ENCODE data around the gene PLAAT2.
"Not testable (repeated sequence)": the region's sequence is repeated elsewhere in the genome, so short reads cannot be mapped to it uniquely, and the experiment has no call there.

PLAAT2 gene

DNA sequence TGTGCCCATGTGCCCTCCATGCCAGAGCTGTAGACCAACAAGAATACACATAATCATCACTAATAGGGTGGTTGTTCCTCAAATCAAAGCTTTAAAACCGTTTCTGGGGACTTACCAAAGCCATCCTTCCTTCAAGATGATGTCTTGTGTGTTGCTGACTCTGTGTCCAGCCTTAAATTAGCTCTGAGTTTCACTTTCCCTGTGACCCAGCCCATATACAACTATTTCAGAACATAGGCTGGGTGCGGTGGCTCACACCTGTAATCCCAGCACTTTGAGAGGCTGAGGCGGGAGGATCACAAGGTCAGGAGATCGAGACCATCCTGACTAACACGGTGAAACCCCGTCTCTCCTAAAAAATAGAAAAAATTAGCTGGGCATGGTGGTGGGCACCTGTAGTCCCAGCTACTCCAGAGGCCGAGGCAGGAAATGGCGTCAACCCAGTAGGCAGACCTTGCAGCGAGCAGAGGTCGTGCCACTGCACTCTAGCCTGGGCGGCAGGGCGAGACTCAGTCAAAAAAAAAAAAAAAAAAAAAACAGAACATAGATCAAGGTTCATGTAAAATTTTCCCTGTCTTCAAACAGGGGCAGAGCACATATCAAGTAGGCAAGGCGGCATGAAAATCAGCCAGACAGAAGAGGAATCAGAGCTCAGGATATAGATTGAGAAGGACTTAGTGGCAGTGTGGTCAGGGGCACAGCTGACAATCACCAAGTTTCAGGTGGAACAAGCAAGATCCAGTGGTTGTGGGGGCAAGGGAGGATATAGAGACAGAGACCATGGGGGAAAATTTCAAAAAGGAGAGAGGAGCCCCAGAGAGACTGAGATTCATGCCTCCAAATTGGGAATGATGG is at the start of gene PLAAT2:
Gene PLAAT2 (minus strand): TSS at position 179 of the 855 bp plus-strand sequence. CDS start 55 bp downstream, at position 124.
- no peak for DNase-seq

DNA sequence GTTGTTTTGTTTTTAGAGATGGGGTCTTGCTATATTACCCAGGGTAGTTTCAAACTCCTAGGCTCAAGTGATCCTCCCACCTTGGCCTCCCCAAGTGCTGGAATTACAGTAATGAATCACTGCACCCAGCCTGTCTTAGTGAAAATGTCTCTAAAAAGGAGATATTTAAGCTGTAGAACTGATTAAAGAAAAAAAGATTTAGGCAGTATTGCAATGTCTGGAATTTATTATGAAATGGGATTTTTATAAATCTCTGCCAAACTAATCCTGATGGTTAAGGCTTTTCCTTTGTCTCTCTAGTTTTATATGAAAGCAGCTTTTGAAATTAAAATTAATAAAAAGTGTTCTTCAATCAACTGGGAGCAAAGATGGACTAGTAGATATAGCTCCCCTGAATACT is 49.0 kb upstream of the PLAAT2 start:
- DNase-seq, result no peak

DNA sequence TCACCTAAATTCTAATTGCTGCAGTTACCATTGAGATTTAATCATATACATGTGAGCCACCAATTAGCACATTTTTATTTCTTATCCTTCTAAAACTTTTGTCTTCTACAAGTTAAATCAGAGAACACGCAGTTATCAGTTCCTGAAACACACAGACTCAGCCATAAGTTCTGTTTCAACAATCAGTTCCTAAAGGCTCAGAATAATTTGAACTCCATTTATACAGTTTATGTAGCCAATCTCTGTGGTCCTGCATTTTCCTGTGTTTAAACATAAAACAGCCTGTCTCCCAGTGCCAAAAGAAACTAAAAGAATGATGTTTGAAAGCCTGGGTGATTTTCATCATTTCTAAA is 48.2 kb upstream of the PLAAT2 start:
- no peak for DNase-seq

DNA sequence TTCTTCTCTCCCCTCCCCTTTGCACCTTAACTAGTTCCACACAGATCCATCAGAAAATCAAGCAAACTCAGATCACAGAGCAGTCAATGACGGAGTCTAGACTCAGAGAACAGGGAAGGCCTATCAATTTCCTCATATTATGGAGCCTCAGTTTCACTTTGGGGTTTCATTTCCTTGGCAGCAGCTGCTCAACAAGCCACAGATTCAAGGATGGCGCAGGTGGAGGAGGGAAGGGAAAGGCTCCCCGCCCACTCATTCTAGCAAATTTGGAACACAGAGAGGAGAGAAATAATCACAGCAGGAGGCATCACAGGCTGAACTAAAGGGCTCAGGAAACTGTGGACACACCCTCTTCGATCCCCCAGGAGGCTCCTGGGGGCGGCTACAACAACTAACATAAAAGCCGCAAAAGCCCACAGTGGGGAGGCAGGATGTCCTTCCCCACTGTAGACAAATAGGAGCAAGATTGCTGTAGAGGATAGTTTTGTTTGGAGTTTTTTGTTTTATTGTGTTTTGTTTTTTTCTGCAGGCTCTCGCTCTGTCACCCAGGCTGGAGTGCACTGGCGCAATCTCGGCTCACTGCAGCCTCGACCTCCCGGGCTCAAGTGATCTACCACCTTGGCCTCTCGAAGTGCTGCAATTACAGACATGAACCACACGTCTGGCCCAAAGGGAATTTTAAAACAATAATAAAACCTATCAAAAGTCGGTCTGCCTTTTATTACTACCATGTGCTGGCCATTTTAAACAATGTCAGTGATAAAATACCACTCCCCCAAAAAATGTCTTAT is 47.6 kb upstream of the PLAAT2 start:
- DNase-seq, result no peak

DNA sequence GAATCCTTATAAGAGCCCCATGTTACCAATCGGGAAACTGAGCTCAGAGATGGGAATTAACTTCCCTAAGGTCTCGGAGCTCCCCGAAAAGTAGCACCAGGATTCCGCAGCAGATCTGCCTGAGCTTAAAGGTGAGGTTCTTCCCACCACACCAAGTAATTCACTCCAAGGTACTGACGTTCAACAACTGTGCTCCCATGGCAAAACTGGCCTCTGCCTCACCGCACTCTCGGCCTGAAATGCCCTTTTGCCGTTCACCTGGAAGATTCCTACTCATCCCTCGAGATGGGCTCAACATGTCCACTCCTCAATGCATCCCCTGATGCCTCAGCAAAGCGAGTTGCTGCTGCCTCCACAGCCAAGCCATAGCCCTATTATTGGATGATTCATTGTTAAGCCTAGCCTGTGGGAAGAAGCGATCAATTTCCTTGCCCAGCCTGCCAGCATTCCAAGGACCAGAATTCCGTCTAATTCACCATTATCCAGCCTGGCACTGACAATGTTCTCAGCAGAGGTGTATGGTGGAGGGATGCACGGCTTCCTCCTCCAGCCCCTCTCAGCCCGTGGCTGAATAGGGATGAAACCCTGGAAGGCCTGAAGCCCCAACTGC is 46.9 kb upstream of the PLAAT2 start:
- no peak for DNase-seq

DNA sequence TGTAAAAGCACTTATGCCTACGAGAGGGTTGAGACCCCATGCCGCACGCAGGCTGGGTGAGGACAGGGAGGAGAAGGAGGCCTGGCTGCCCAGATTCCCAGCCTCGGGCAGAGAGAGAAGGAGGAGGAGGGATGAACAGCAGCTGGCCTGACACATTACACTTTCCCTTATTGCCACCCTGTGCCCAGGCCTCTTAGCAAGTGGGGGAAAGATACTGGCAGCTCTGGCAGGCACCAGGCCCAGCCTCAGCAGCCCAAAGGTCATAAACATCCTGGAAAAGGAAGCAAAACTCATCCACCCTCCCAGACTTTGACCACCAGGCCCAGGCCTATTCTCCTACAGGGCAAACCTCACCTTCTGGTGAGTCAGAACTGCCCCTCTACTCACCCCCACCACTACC is 46.4 kb upstream of the PLAAT2 start:
- DNase-seq, result no peak

DNA sequence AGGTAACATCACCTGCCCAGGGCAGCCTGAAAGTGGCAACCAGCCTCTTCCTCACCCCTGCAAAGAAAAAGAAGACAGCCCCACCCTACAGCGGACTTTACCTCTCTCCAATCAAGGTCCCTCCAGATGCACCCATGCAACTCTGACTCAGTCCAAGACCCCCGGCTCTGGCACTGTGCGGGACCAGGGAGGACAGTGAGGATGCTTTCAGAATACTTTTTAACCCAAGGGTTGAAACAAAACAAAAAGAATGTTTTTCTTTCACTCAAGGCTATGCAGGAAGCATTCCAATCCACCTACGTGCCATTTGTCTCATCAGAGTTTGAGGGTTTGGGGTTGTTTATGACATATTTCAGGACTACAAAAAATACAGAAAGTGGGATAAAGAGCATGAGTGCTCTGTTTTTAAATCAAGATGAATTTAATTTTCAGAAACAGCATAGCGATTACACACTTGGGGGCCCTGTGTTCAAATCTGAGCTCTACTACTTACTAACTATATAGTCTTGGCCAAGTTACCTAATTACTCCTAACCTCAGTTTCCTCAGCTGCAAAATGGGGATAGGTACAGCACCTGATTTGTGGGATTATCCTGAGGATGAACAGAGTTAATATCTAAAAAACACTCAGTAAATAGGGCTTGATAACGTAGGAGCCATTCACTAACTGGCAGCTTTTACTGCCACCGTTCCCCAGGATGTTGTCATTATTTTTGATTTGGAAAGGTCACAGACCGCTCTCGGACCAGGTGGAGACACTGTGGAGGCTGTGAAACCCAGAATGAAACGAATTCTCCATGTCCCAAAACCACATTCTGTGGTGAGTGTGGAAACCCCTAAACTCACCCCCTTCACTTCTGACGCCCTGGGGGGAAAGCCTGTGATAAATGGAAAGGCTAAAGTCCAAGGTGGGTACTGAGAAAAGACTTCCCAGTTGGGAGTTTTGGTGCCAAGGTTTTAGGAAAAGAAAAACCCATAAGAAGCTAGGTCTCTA is 45.5 kb upstream of the PLAAT2 start:
- no peak for DNase-seq

DNA sequence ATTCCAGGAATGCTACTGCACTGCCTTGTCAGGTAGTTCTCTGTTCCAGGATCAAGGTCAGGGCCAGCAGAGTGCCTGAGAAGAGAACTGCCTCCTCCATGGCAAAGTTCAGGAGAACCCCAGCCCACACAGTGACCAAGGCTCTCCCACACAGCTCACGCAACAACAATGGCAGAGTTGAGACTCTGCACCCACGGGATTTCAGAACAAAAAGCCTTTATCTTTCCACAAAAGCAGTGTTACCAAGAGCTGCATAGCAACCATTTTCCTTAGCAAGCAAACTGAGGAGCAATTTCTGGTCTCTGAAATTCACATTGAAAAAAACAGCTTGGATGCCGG is 40.0 kb upstream of the PLAAT2 start:
- DNase-seq, result no peak

DNA sequence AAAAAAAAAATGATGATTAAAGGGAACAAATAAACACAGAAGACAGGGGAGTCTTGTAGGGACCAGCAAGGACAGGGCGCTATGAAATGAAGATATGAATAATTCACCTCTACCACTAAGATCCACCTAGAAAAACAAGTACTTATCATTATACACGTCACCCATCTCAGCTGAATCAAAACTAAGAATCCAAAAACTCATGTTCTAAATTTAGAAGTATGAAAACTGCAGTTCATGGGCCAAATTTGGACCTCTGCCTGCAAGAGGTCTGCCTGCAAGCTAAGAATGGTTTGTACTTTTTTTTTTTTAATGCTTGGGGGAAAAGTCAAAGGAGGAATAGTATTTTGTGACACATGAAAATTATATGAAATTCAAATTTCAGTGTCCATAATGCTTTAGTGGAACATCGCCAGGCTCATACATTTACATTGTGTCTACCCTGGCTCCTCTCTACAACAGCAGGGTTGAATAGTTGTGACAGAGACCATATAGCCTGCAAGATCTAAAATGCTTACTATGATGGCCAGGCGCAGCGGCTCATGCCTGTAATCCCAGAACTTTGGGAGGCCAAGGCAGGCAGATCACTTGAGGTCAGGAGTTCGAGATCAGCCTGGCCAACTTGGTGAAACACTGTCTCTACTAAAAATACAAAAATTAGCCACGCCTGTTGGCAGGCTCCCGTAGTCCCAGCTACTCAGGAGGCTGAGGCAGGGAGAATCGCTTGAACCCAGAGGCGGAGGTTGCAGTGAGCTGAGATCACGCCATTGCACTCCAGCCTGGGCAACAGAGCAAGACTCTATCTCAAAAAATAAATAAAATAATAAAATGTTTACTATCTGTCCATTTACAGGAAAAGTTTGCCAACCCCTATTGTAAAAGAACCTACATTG is 39.4 kb upstream of the PLAAT2 start:
- not testable (repeated sequence) for DNase-seq

DNA sequence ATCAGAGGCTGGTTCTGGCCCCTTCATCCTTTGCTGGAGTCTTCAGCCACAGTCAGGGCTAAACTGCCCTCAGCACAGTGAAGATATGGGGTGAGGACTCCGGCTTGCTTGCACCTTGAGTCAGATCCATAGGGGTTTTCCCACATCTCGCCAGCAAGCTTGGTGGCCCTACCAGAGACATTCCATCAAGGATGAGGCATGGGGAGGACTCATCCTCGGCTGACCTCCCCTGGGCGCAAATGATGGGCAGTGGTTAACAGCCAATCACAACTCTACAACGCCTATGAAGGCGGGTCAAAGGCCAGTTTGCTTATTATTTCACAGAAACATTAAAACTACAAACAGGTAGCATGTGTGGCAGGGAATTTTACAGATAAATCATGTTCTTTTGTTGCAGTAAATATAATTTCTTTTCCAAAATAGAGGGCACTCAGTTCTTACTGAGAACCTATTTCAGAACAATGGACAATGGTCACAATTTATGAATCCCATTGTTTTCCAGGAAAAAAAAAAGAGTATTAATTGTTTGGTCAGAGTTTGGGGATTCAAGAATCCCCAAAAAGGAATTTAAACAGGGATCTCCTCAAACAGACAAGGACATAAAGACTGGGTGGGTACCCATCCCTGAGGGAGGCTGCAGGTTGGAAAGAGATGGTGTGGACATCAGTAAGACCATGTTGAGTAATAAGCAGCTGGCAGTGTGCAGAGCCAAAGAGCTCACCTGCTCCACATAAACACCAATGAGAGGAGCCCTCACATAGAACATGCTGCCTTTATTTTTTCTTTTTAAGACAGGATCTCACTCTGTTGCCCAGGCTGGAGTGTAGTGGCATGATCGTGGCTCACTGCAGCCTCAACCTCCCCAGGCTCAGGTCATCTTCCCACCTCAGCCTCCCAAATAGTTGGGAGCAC is 36.3 kb upstream of the PLAAT2 start:
- DNase-seq, result no peak

DNA sequence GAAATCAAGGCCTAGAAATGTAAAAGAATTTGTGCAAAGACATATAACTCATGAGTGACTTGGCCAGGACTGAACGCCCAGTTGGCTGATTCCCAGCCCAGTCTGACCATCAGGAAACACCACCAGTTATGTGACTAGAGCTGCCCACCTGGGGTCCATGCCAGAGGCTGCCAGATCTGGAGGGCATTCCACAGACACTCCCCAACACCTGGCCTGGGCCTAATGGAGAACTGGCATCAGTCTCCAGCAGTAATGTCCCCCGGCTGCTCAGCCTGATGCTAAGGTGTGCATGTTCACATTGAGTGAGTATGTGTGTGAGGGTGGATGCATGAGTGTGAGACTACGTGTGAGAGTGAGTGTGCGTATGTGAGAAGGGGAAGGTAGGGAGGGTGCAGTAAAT is 35.4 kb upstream of the PLAAT2 start:
- no peak for DNase-seq

DNA sequence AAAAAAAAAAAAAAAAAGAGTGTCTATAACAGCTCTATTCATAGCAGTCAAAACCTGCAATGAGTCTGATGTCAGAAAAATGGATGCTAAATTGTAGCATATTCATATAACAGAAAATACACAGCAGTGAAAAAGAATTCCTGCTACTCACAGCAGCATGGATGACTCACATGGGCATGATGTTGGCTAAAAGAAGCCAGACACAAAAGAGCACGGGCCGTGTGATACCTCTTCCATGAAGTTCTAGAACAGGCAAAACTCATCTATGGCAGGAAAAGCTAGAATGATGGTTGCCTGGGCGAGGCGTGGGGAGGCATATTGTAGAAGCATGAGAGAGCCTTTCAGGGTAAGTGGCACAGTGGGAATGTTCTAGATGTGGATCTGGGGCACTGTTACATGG is 32.1 kb upstream of the PLAAT2 start:
- no peak for DNase-seq

DNA sequence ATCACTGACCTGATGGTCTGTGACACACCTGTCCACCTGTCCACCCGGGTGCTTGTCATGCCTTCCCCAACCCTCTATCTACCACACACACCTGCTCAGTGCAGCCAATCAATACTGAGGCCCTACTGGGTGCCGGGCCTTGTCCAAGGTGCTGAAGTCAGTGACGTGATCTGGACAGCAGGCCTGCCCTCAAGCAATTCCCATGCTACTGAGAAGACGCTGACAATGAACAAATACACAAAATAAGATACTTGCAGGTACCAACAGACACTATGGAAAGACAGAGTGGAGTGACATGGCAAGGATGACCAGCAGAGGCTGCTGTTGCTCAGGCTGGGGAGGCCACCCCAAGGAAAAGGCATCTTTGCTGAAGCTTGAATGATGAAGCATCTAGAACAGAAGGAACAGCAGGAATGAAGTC is 29.8 kb upstream of the PLAAT2 start:
- no peak for DNase-seq

DNA sequence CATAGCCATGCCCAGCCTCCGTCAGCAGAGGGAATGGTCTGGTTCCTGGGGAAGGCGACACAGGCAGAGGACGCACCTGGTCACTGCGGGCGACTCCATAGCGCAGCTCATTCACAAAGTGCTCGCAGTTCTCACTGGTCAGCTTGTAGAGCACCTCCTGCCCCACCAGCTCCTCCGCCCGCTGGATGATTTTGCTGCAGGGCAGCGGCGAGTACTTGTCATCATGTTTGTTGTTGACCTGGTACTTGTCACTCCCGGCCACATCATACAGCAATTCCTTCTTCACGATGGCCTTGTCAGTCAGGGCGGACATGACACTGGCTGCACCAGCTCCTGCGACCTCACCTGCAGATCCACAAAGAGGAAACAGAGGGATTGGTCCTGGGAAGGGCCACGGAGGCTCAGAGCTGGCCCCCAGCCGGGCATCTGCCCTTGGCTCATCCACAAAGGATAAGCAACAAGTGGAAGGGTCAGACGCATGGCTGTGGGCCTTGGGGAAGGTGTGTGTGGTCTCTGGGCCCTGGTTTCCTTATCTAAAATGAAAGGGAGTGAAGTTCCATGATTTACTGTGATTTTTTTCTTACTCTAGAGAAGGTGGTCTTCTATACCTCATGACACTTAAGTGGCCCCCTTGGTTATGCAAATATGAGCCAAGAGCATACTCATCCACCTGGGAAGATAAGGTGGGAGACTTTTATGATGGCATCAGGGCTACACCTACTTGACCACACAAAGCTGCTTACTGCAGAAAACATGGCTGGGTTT is 27.0 kb upstream of the PLAAT2 start:
- DNase-seq, result no peak

DNA sequence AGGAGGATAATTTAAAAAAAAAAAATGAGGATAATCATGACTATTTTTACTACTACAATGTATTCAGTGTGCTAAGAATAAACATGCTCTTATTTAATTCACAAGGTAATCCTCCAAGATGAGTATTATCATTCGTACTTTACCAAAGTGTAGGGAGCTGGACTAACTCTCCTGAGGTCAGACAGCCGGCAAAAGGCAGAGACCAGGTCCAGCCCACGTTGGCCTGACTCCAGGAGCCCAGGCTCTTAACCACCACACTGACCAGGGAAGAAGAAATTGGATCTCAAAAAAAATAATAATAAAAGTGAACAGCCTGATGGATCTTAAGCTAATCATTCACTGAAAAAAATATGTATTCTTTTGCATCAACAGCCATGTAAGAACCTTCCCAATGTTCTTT is 25.8 kb upstream of the PLAAT2 start:
- DNase-seq, result no peak

DNA sequence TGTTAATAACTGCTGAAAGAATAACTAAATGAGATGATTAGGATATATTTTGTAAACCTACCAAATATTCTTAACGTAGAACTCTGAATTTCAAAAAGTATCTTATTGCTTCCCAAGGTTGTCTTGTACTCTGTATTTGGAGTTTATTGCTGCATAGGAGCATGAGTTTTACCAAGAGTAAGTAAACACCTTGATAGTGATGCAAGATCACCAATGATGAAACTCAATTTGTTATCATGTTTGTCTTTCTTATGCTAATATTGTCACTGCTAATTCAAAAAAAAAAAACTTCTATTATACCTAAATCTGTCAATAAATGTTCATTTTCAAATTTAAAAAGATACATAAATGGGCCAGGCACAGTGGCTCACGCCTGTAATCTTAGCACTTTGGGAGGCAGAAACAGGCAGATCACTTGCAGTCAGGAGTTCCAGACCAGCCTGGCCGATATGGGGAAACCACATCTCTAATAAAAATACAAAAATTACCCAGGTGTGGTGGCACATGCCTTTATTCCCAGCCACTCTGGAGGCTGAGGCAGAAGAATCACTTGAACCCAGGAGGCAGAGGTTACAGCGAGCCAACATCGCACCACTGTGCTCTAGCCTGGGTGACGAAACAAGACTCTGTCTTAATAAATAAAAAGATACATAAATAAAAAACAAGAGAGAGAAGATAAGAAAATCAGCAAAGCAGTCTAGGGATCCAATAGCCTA is 23.4 kb upstream of the PLAAT2 start:
- DNase-seq, result no peak

DNA sequence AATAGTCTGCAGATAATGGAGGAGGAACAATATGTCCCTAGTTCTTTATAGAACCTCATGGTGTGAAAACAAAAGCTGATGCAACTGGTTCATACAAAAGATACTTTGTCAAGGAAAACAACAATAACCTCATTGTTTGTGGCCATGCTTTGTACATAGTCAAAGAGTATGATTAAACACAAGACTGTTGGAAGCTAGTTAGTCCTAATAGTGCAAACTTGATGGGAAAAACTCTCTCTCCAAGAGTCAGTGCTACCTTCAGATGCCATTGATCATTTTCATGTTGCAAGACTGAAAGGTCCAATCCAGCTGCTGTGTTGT is 20.1 kb upstream of the PLAAT2 start:
- DNase-seq, result no peak

DNA sequence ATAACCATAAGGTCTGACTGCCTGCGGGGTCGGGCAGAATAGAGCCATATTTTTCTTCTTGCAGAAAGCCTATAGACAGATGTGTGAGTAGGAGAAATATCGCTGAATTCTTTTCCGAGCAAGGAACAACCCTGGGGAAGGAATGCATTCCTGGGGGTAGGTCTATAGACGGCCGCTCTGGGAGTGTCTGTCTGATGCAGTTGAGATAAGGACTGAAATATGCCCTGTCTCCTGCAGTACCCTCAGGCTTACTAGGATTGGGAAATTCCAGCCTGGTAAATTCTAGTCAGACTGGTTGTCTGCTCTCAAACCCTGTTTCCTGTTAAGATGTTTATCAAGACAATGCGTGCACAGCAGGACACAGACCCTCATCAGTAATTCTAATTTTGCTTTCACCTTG is 18.0 kb upstream of the PLAAT2 start:
- DNase-seq, result not testable (repeated sequence)

DNA sequence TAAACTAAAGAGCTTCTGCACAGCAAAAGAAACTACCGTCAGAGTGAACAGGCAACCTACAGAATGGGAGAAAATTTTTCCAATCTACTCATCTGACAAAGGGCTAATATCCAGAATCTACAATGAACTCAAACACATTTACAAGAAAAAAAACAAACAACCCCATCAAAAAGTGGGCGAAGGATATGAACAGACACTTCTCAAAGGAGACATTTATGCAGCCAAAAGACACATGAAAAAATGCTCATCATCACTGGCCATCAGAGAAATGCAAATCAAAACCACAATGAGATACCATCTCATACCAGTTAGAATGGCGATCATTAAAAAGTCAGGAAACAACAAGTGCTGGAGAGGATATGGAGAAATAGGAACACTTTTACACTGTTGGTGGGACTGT is 15.7 kb upstream of the PLAAT2 start:
- DNase-seq, result not testable (repeated sequence)
